K562 (cell line): ENCODE results near the gene ANKRD34A. TPM values are rescaled to one million over a fixed set of nuclear protein-coding genes. Genes with fewer than 3 reads are reported as not detected.

Source experiments
- FOS ChIP-seq: IDR thresholded peaks from 3 replicates; pipeline ENCODE4 v1.6.1; 2011; ENCODE audit not compliant: insufficient read length; ENCODE audit errors: extremely low read depth
- HDAC6 ChIP-seq: IDR thresholded peaks from 2 replicates; pipeline ENCODE4 v1.6.1; 2012; ENCODE audit warnings: low read depth, mild to moderate bottlenecking, control low read depth, inconsistent platforms, low read length, moderate library complexity
- JUND ChIP-seq, 2 experiments: IDR thresholded peaks; 2 replicates in 1 of 2; 3 replicates in 1 of 2; pipeline ENCODE4 v1.6.1; 2011; ENCODE audit warnings: borderline replicate concordance in 2 of 2, low read depth in 2 of 2, low read length in 2 of 2, improper control_type of control experiment in 1 of 2, missing biosample characterization in 1 of 2, missing genetic modification characterization in 1 of 2, missing genetic modification reagents in 1 of 2
- LARP7 ChIP-seq: fragments of 450-650 bp; IDR thresholded peaks from 2 replicates; pipeline ENCODE4 v1.6.1; 2016
- NCOR1 ChIP-seq: fragments of 450-650 bp; IDR thresholded peaks from 2 replicates; pipeline ENCODE4 v1.6.1; 2016; ENCODE audit warnings: mild to moderate bottlenecking, moderate library complexity
- NEUROD1 ChIP-seq: fragments of 150-350 bp; IDR thresholded peaks from 2 replicates; pipeline ENCODE4 v1.6.1; 2014; ENCODE audit warnings: borderline replicate concordance, low read length, low read depth; ENCODE audit not compliant: partially characterized antibody
- NFATC3 ChIP-seq: fragments of 450-650 bp; IDR thresholded peaks from 2 replicates; pipeline ENCODE4 v1.6.1; 2017; ENCODE audit warnings: mild to moderate bottlenecking
- NR2C2 ChIP-seq, 2 experiments: fragments of 200-800 bp in 1 of 2; sonication (Bioruptor generic) in 1 of 2; sonication (generic) in 1 of 2; formaldehyde crosslinking in 1 of 2; IDR thresholded peaks; 2 replicates each; pipeline versions ENCODE4 v1.6.1 to v1.8.0; 2016 to 2022; ENCODE audit warnings: mild to moderate bottlenecking in 1 of 2, missing compliant biosample characterization in 1 of 2, missing genetic modification characterization in 1 of 2, missing genetic modification reagents in 1 of 2
- POLR2A ChIP-seq: fragments of 450-650 bp; conservative IDR thresholded peaks from 2 replicates; pipeline ENCODE4 v1.6.1; 2016
- POLR2G ChIP-seq: fragments of 200-400 bp; formaldehyde crosslinking; IDR thresholded peaks from 2 replicates; pipeline ENCODE4 v1.6.1; 2017; ENCODE audit warnings: low read depth, mild to moderate bottlenecking, antibody characterized with exemption, low read length, moderate library complexity
- POLR3A ChIP-seq: IDR thresholded peaks from 2 replicates; pipeline ENCODE4 v1.6.1; 2011; ENCODE audit warnings: borderline replicate concordance, mild to moderate bottlenecking, moderate library complexity; ENCODE audit not compliant: insufficient read length, insufficient read depth; ENCODE audit errors: extremely low read depth
- SMARCC2 ChIP-seq: fragments of 450-650 bp; IDR thresholded peaks from 2 replicates; pipeline ENCODE4 v1.6.1; 2017; ENCODE audit warnings: antibody characterized with exemption, moderate library complexity, mild to moderate bottlenecking, low read depth
- STAT5A ChIP-seq: IDR thresholded peaks from 2 replicates; pipeline ENCODE4 v1.6.1; 2012; ENCODE audit warnings: low read length, inconsistent platforms, borderline replicate concordance
- ZNF3 ChIP-seq: fragments of 250-450 bp; sonication (Bioruptor Pico); IDR thresholded peaks from 2 replicates; pipeline ENCODE4 v1.5.0; 2021; ENCODE audit warnings: mild to moderate bottlenecking, moderate library complexity
- ZNF408 ChIP-seq: fragments of 250-450 bp; sonication (Bioruptor Pico); IDR thresholded peaks from 2 replicates; pipeline ENCODE4 v1.4.0; 2020; ENCODE audit warnings: low read depth, mild to moderate bottlenecking, moderate library complexity
- ZNF511 ChIP-seq: sonication (generic); formaldehyde crosslinking; IDR thresholded peaks from 2 replicates; pipeline ENCODE4 v1.8.0; 2022; ENCODE audit warnings: mild to moderate bottlenecking, missing genetic modification reagents
- ZNF778 ChIP-seq: fragments of 450-650 bp; formaldehyde crosslinking; IDR thresholded peaks from 2 replicates; pipeline ENCODE4 v1.4.0; 2020; ENCODE audit warnings: mild to moderate bottlenecking, moderate library complexity
- polyA plus RNA-seq, 8 experiments: library from polyadenylated mRNA; depleted of rRNA in 4 of 8; stranded (reverse) in 5 of 8; unstranded in 3 of 8; fragments of >200 nt; fragmentation: Nextera tagmentation in 2 of 8; fragmentation: Illumina TruSeq in 1 of 8; extraction: Ambion mirVana in 2 of 8; extraction: Trizol in 1 of 8; gene quantifications; 2 replicates each; pipeline versions ENCODE4 v1.2.1 to v1.2.3, GENCODE V29; 2011 to 2014; ENCODE audit warnings: inconsistent platforms in 1 of 8, missing spikeins in 1 of 8
- total RNA-seq, 7 experiments: library from RNA; depleted of rRNA in 6 of 7; stranded (reverse); fragments of >200 nt in 6 of 7; fragmentation: Illumina TruSeq in 2 of 7; extraction: Trizol in 2 of 7; gene quantifications; 2 replicates each; pipeline versions ENCODE4 v1.2.1 to v1.2.3, GENCODE V29; 2011 to 2021; ENCODE audit warnings: low replicate concordance in 1 of 7
- TF ChIP-seq, protein P1 (sequence below): fragments of 450-650 bp; formaldehyde crosslinking; IDR thresholded peaks from 2 replicates; pipeline ENCODE4 v1.4.0; 2022; ENCODE audit warnings: missing genetic modification characterization
- TF ChIP-seq, protein P2 (sequence below), 2 experiments: fragments of 450-650 bp; IDR thresholded peaks; 2 replicates each; pipeline ENCODE4 v1.6.1; 2016
- TF ChIP-seq, protein P3 (sequence below): fragments of 450-650 bp; conservative IDR thresholded peaks from 2 replicates; pipeline ENCODE4 v1.6.1; 2016; ENCODE audit warnings: missing genetic modification characterization, low read depth, mild to moderate bottlenecking, missing compliant biosample characterization, moderate library complexity

Gene ANKRD34A
- total and polyA plus RNA-seq, 9 of the 15 experiments (the other 6 are each of a cell fraction or from before 2014, with no cell fraction given) = 0.06 to 1.6 (median 0.43) TPM

GRCh38 chr1:145993618-145994390 lies 29.4 kb upstream of the ANKRD34A start (continued):
- peak; percentile 76; the same call in 1 of the 2 replicates for TF ChIP-seq LARP7
- 0 out of 2 replicates have a peak, but pooled peaks have one; percentile 9 for TF ChIP-seq POLR2G
- TF ChIP-seq, protein P1, sequence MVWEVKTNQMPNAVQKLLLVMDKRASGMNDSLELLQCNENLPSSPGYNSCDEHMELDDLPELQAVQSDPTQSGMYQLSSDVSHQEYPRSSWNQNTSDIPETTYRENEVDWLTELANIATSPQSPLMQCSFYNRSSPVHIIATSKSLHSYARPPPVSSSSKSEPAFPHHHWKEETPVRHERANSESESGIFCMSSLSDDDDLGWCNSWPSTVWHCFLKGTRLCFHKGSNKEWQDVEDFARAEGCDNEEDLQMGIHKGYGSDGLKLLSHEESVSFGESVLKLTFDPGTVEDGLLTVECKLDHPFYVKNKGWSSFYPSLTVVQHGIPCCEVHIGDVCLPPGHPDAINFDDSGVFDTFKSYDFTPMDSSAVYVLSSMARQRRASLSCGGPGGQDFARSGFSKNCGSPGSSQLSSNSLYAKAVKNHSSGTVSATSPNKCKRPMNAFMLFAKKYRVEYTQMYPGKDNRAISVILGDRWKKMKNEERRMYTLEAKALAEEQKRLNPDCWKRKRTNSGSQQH = 0 out of 2 replicates have a peak, but pooled peaks have one; percentile 4
- no peak for TF ChIP-seq ZNF778 (CRISPR knock-in tag)
- no peak for TF ChIP-seq STAT5A
- TF ChIP-seq ZNF408 (CRISPR knock-in tag) = no peak
- no peak for TF ChIP-seq NR2C2 (CRISPR knock-in tag; IDR thresholded peaks at IDR 0.05)
- no peak for TF ChIP-seq NR2C2 (tag; IDR thresholded peaks at IDR 0.05)
- no peak for TF ChIP-seq JUND (IDR thresholded peaks at IDR 0.05; ENCODE audit: borderline replicate concordance, low read depth, low read length)
- TF ChIP-seq JUND (tag; IDR thresholded peaks at IDR 0.05; ENCODE audit: borderline replicate concordance, low read depth, low read length) = no peak
- TF ChIP-seq NEUROD1 = no peak
- no peak for TF ChIP-seq ZNF511
- TF ChIP-seq NFATC3 = 0 out of 2 replicates have a peak, but pooled peaks have one; percentile 36
- TF ChIP-seq POLR2A = peak; percentile 55
- TF ChIP-seq FOS = no peak
- TF ChIP-seq, protein P2, sequence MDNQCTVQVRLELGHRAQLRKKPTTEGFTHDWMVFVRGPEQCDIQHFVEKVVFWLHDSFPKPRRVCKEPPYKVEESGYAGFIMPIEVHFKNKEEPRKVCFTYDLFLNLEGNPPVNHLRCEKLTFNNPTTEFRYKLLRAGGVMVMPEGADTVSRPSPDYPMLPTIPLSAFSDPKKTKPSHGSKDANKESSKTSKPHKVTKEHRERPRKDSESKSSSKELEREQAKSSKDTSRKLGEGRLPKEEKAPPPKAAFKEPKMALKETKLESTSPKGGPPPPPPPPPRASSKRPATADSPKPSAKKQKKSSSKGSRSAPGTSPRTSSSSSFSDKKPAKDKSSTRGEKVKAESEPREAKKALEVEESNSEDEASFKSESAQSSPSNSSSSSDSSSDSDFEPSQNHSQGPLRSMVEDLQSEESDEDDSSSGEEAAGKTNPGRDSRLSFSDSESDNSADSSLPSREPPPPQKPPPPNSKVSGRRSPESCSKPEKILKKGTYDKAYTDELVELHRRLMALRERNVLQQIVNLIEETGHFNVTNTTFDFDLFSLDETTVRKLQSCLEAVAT (IDR thresholded peaks at IDR 0.05) = peak; percentile 76 to 90
- TF ChIP-seq, protein P3, sequence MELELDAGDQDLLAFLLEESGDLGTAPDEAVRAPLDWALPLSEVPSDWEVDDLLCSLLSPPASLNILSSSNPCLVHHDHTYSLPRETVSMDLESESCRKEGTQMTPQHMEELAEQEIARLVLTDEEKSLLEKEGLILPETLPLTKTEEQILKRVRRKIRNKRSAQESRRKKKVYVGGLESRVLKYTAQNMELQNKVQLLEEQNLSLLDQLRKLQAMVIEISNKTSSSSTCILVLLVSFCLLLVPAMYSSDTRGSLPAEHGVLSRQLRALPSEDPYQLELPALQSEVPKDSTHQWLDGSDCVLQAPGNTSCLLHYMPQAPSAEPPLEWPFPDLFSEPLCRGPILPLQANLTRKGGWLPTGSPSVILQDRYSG (tag) = no peak
- TF ChIP-seq NCOR1 = no peak; the same call in 1 of the 2 replicates
- no peak for TF ChIP-seq ZNF3 (CRISPR knock-in tag)
- TF ChIP-seq HDAC6 = no peak
- no peak for TF ChIP-seq POLR3A
- no peak for TF ChIP-seq SMARCC2
